ENCODE results near the gene ATP6V1E1.
A peak's percentile ranks its signal among the peaks of the same experiment; 100 is the strongest.
"Not testable (repeated sequence)": the region's sequence is repeated elsewhere in the genome, so short reads cannot be mapped to it uniquely, and the experiment has no call there.

The ATP6V1E1 gene

GRCh38 chr22:17628406-17629172, at the start of gene ATP6V1E1:
ATP6V1E1 (minus strand) TSS chr22:17628749; CDS start chr22:17628635, 114 bp downstream.
- Mint-ChIP-seq H3K9me3 (ENCODE audit: low read depth) (no peaks in the 10 kb centered on the region), H3K27ac (peak within 1 kb of the TSS; percentile 97), H3K36me3 (peaks cover 2% of the 10 kb centered on the region), H3K4me1 (ENCODE audit: low read depth) (peaks cover 32% of the 10 kb centered on the region), H3K4me3 (peak within 1 kb of the TSS; percentile 99), H3K27me3 (no peaks in the 10 kb centered on the region)

GRCh38 chr22:17675584-17675983, 47.0 kb upstream of the ATP6V1E1 start:
- H3K4me1 Mint-ChIP-seq (ENCODE audit: low read depth) = peaks cover 46% of the 10 kb centered on the region
- H3K36me3 Mint-ChIP-seq = no peaks in the 10 kb centered on the region
- no peaks in the 10 kb centered on the region for H3K27me3 Mint-ChIP-seq
- H3K4me3 Mint-ChIP-seq = no peak overlapping the region
- no peaks in the 10 kb centered on the region for H3K9me3 Mint-ChIP-seq (ENCODE audit: low read depth)
- H3K27ac Mint-ChIP-seq = no peak overlapping the region

DNA sequence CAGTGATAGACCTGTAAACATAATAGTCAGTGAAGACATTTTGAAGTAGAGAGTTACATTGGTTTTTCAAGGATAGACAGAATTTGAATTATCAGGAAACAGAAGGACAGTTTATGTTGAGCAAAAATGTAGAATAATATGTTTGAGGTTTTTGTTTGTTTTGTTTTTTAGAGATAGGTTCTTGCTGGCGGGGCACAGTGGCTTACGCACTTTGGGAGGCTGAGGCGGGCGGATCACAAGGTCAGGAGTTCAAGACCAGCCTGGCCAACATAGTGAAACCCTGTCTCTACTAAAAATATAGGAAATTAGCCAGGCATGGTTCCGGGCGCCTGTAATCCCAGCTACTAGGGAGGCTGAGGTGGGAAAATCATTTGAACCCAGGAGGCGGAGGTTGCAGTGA, 45.6 kb upstream of the ATP6V1E1 start:
- H3K36me3 Mint-ChIP-seq = peaks cover 7% of the 10 kb centered on the region
- H3K27me3 Mint-ChIP-seq = no peaks in the 10 kb centered on the region
- no peaks in the 10 kb centered on the region for H3K9me3 Mint-ChIP-seq (ENCODE audit: low read depth)
- H3K4me3 Mint-ChIP-seq = no peak overlapping the region
- peaks cover 54% of the 10 kb centered on the region for H3K4me1 Mint-ChIP-seq (ENCODE audit: low read depth)
- H3K27ac Mint-ChIP-seq = peak overlapping the region; percentile 72

GRCh38 chr22:17672417-17672991, 44.0 kb upstream of the ATP6V1E1 start:
- Mint-ChIP-seq H3K9me3 (ENCODE audit: low read depth) (no peaks in the 10 kb centered on the region), H3K27me3 (no peaks in the 10 kb centered on the region), H3K4me3 (peak overlapping the region; percentile 1), H3K4me1 (ENCODE audit: low read depth) (peaks cover 49% of the 10 kb centered on the region), H3K27ac (peak overlapping the region; percentile 92), H3K36me3 (peaks cover 8% of the 10 kb centered on the region)

- not testable (repeated sequence) for H3K27me3 Mint-ChIP-seq; H3K9me3 Mint-ChIP-seq (ENCODE audit: low read depth)
- peaks cover 51% of the 10 kb centered on the region for H3K4me1 Mint-ChIP-seq (ENCODE audit: low read depth)
- H3K4me3 Mint-ChIP-seq = peak overlapping the region; percentile 15
- H3K36me3 Mint-ChIP-seq = peaks cover 11% of the 10 kb centered on the region
- H3K27ac Mint-ChIP-seq = peak overlapping the region; percentile 92
Measured at GRCh38 chr22:17671521-17672092, 43.1 kb upstream of the ATP6V1E1 start.

DNA sequence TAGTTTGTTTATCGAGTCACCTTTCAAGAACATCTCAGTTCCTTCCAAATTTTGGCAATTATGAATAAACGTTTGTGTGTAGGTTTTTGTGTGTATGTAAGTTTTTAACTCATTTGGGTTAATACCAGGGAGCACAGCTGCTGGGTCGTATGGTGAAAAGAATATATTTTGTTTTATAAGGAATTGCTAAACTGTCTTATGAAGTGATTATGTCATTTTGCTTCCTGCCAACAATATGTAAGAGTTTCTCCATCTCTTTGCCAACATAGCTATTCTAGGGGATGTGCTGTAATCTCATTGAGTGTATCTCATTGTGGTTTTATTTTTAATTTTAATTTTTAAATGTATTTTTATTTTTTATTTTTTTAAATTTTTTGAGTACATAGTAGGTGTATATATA, 37.3 kb upstream of the ATP6V1E1 start:
- peaks cover 29% of the 10 kb centered on the region for H3K36me3 Mint-ChIP-seq
- no peaks in the 10 kb centered on the region for H3K27me3 Mint-ChIP-seq
- H3K4me1 Mint-ChIP-seq (ENCODE audit: low read depth) = peaks cover 15% of the 10 kb centered on the region
- no peak overlapping the region for H3K4me3 Mint-ChIP-seq
- no peak overlapping the region for H3K27ac Mint-ChIP-seq
- H3K9me3 Mint-ChIP-seq (ENCODE audit: low read depth) = no peaks in the 10 kb centered on the region

DNA sequence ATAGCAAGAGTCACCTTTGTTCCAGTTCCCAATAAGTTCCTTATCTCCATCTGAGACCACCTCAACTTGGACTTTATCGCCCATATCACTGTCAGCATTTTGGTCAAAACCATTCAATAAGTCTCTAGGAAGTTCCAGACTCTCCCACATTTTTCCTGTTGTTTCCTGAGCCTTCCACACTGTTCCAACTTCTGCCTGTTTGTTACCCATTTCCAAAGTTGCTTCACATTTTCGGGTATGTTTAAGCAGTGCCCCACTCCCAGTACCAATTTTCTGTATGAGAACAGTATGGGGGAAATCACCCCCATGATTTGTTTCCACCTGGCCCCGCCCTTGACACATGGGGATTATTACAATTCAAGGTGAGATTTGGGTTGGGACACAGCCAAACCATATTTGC, 36.7 kb upstream of the ATP6V1E1 start:
- Mint-ChIP-seq H3K4me3 (no peak overlapping the region), H3K27ac (no peak overlapping the region), H3K4me1 (ENCODE audit: low read depth) (peaks cover 12% of the 10 kb centered on the region), H3K9me3 (ENCODE audit: low read depth) (no peaks in the 10 kb centered on the region), H3K27me3 (no peaks in the 10 kb centered on the region), H3K36me3 (peaks cover 29% of the 10 kb centered on the region)

DNA sequence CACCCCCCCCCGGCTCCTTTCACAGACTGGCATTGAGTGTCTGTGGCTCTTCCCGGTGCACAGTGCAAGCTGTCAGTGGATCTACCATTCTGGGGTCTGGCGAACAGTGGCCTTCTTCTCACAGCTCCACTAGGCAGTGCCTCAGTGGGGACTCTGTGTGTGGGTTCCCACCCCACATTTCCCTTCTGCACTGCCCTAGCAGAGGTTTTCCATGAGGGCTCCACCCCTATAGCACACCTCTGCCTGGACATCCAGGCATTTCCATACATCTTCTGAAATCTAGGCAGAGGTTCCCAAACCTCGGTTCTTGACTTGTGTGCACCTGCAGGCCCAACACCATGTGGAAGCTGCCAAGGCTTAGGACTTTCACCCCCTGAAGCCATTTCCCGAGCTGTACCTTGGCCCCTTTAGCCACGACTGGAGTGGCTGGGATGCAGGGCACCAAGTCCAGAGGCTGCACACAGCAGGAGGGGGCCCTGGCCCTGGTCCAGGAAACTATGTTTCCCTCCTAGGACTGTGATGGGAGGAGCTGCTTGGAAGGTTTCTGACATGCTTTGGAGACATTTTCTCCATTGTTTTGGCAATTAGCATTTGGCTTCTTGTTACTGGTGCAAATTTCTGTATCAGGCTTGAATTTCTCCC, 36.0 kb upstream of the ATP6V1E1 start:
- no peak overlapping the region for H3K27ac Mint-ChIP-seq
- no peaks in the 10 kb centered on the region for H3K27me3 Mint-ChIP-seq
- H3K9me3 Mint-ChIP-seq (ENCODE audit: low read depth) = no peaks in the 10 kb centered on the region
- H3K36me3 Mint-ChIP-seq = peaks cover 24% of the 10 kb centered on the region
- H3K4me1 Mint-ChIP-seq (ENCODE audit: low read depth) = peaks cover 7% of the 10 kb centered on the region
- H3K4me3 Mint-ChIP-seq = no peak overlapping the region

- no peaks in the 10 kb centered on the region for H3K36me3 Mint-ChIP-seq
- no peak overlapping the region for H3K27ac Mint-ChIP-seq
- H3K9me3 Mint-ChIP-seq (ENCODE audit: low read depth) = no peaks in the 10 kb centered on the region
- H3K4me3 Mint-ChIP-seq = no peak overlapping the region
- peaks cover 2% of the 10 kb centered on the region for H3K4me1 Mint-ChIP-seq (ENCODE audit: low read depth)
- no peaks in the 10 kb centered on the region for H3K27me3 Mint-ChIP-seq
Measured at GRCh38 chr22:17656870-17657395, 28.4 kb upstream of the ATP6V1E1 start.

- Mint-ChIP-seq H3K4me1 (ENCODE audit: low read depth) (peaks cover 2% of the 10 kb centered on the region), H3K36me3 (no peaks in the 10 kb centered on the region), H3K27ac (no peak overlapping the region), H3K27me3 (no peaks in the 10 kb centered on the region), H3K9me3 (ENCODE audit: low read depth) (no peaks in the 10 kb centered on the region), H3K4me3 (no peak overlapping the region)
Measured at GRCh38 chr22:17655289-17655688, 26.7 kb upstream of the ATP6V1E1 start.

DNA sequence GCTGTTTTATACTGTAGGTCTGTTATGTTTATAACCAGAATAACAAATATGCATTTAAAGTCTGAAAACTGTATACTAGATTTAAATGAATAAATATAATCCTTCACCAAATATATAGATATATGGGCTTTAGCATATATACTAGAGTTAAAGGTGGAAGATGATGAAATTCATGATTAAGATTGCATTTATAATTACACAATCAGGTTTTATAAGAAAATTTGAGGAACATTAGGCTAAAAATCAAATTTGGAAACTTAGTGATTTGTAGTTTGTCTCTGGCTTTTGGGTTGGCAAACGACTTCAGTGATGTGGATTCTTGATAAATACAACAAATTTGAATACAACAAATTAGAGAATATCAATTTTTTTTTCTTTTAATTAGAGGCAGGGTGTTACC, 20.0 kb upstream of the ATP6V1E1 start:
- no peaks in the 10 kb centered on the region for H3K9me3 Mint-ChIP-seq (ENCODE audit: low read depth)
- H3K4me3 Mint-ChIP-seq = no peak overlapping the region
- H3K4me1 Mint-ChIP-seq (ENCODE audit: low read depth) = peaks cover 8% of the 10 kb centered on the region
- no peak overlapping the region for H3K27ac Mint-ChIP-seq
- H3K27me3 Mint-ChIP-seq = no peaks in the 10 kb centered on the region
- H3K36me3 Mint-ChIP-seq = no peaks in the 10 kb centered on the region

GRCh38 chr22:17647991-17648390, 19.4 kb upstream of the ATP6V1E1 start:
- Mint-ChIP-seq H3K4me1 (ENCODE audit: low read depth) (peaks cover 8% of the 10 kb centered on the region), H3K4me3 (no peak overlapping the region), H3K36me3 (no peaks in the 10 kb centered on the region), H3K27me3 (no peaks in the 10 kb centered on the region), H3K9me3 (ENCODE audit: low read depth) (no peaks in the 10 kb centered on the region), H3K27ac (no peak overlapping the region)

DNA sequence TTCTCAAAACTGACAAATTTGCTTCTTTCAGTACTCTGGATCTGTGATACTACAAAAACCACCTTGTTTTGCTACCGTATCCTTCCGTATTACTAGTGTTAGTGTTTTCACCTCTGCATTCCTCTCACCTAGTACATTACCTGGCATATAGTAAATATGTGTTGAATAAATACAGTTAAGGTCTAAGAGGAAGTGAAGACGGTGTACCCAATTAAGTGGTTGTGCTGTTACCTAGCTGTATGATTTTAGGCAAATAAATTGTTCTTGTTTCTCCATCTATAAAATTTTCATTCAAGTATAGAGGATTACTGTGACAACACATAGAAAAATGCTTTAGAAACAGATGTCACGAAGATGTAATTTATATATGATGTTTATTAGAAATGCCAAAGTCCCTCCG, 18.9 kb upstream of the ATP6V1E1 start:
- H3K4me3 Mint-ChIP-seq = no peak overlapping the region
- peaks cover 5% of the 10 kb centered on the region for H3K36me3 Mint-ChIP-seq
- H3K27ac Mint-ChIP-seq = no peak overlapping the region
- peaks cover 8% of the 10 kb centered on the region for H3K4me1 Mint-ChIP-seq (ENCODE audit: low read depth)
- no peaks in the 10 kb centered on the region for H3K27me3 Mint-ChIP-seq
- H3K9me3 Mint-ChIP-seq (ENCODE audit: low read depth) = no peaks in the 10 kb centered on the region

GRCh38 chr22:17642357-17642756, 13.8 kb upstream of the ATP6V1E1 start:
- not testable (repeated sequence) for H3K36me3 Mint-ChIP-seq; H3K4me3 Mint-ChIP-seq; H3K27me3 Mint-ChIP-seq; H3K9me3 Mint-ChIP-seq (ENCODE audit: low read depth); H3K27ac Mint-ChIP-seq
- peaks cover 33% of the 10 kb centered on the region for H3K4me1 Mint-ChIP-seq (ENCODE audit: low read depth)

GRCh38 chr22:17641269-17641668, 12.7 kb upstream of the ATP6V1E1 start:
- Mint-ChIP-seq H3K27ac (no peak overlapping the region), H3K9me3 (ENCODE audit: low read depth) (no peaks in the 10 kb centered on the region), H3K4me1 (ENCODE audit: low read depth) (peaks cover 31% of the 10 kb centered on the region), H3K36me3 (peaks cover 7% of the 10 kb centered on the region), H3K27me3 (no peaks in the 10 kb centered on the region), H3K4me3 (no peak overlapping the region)
